PFSK-1 (cell line): Measurements from ENCODE around the gene DTX3.

Source experiments
- POLR2AphosphoS5 ChIP-seq: IDR thresholded peaks from 2 replicates; pipeline ENCODE4 v1.6.1; 2012; ENCODE audit warnings: low read depth, mild to moderate bottlenecking, control low read depth, low read length, moderate library complexity
- SIN3A ChIP-seq: IDR thresholded peaks from 2 replicates; pipeline ENCODE4 v1.6.1; 2012; ENCODE audit warnings: mild to moderate bottlenecking, low read length, moderate library complexity, borderline replicate concordance; ENCODE audit not compliant: insufficient read depth
- TAF1 ChIP-seq: IDR thresholded peaks from 2 replicates; pipeline ENCODE4 v1.6.1; 2012; ENCODE audit warnings: low read length, control low read depth, borderline replicate concordance; ENCODE audit not compliant: insufficient read depth
- TF ChIP-seq, protein P1 (sequence below), 2 experiments: IDR thresholded peaks; 2 replicates each; pipeline versions ENCODE4 v1.6.1 to v1.8.0; 2011 to 2012; ENCODE audit warnings: low read depth in 2 of 2, low read length in 2 of 2, control low read depth in 1 of 2, inconsistent platforms in 1 of 2, mild to moderate bottlenecking in 1 of 2, moderate library complexity in 1 of 2; ENCODE audit not compliant: insufficient read depth in 1 of 2

DNA sequence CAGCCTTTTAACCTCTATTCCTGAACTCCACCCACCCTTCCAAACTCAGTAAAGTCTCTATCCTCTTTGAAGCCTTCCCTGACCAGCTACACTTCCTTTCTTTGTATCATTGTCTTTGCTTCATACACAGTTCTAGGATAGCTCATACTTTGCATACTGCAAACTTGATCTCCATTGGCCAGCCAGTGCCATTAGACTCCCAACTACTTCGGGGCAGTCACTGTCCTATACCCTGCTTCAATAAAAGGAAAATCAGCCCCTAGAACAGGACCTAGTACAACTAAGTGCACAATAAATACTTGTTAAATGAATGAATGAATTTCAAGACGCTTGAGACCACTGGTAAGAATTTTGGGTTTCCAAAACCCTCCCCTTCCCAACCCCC is 14.2 kb upstream of the DTX3 start:
- no peak for TF ChIP-seq POLR2AphosphoS5
- no peak for TF ChIP-seq TAF1
- TF ChIP-seq SIN3A, result no peak
- TF ChIP-seq, protein P1, sequence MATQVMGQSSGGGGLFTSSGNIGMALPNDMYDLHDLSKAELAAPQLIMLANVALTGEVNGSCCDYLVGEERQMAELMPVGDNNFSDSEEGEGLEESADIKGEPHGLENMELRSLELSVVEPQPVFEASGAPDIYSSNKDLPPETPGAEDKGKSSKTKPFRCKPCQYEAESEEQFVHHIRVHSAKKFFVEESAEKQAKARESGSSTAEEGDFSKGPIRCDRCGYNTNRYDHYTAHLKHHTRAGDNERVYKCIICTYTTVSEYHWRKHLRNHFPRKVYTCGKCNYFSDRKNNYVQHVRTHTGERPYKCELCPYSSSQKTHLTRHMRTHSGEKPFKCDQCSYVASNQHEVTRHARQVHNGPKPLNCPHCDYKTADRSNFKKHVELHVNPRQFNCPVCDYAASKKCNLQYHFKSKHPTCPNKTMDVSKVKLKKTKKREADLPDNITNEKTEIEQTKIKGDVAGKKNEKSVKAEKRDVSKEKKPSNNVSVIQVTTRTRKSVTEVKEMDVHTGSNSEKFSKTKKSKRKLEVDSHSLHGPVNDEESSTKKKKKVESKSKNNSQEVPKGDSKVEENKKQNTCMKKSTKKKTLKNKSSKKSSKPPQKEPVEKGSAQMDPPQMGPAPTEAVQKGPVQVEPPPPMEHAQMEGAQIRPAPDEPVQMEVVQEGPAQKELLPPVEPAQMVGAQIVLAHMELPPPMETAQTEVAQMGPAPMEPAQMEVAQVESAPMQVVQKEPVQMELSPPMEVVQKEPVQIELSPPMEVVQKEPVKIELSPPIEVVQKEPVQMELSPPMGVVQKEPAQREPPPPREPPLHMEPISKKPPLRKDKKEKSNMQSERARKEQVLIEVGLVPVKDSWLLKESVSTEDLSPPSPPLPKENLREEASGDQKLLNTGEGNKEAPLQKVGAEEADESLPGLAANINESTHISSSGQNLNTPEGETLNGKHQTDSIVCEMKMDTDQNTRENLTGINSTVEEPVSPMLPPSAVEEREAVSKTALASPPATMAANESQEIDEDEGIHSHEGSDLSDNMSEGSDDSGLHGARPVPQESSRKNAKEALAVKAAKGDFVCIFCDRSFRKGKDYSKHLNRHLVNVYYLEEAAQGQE (IDR thresholded peaks at IDR 0.05; ENCODE audit: insufficient read depth in 1 of 2, low read depth in 2 of 2, low read length in 2 of 2), result no peak
